Stimulated activated CD8-positive, alpha-beta memory T cell treated with anti-CD3 and anti-CD28 coated beads, Interleukin-4, amount 100 ng/mL, for 1 hour (primary cell): ENCODE data around the gene ZNF428.
"Not testable (repeated sequence)": the region's sequence is repeated elsewhere in the genome, so short reads cannot be mapped to it uniquely, and the experiment has no call there.

ENCODE experiments used
- DNase-seq, 2 donors: peaks; one replicate each; pipeline ENCODE4 v3.0.0-alpha.2; 2020; ENCODE audit warnings: low read depth in 2 of 2, low spot score in 1 of 2

ZNF428 gene

DNA sequence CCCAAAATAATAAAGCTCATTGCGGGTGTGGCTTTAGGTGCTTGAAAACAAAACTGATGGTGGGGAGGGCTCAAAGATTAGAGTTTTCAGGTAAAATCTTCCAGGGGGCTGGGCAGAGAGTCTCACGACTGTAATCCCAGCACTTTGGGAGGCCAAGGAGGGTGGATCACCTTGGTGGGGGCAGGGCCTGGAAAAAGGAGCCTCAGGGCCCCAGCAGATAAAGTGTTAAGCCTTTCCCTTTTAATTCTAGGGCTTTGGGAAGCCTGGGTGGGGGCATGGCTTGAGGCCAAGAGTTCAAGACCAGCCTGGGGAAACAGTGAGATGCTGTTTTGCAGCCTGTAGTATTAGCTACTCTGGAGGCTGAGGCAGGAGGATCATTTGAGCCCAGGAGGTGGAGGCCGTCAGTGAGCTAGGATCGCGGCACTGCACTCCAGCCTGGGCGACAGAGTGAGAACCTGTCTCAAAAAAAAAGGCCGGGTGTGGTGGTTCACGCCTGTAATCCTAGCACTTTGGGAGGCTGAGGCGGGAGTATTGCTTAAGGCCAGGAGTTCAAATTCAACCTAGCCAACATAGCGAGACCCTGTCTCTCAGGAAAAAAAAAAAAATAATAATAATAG lies 25.2 kb downstream of the ZNF428 start:
- DNase-seq = no peak

- no peak for DNase-seq
Measured at GRCh38 chr19:43592800-43593350, 26.6 kb downstream of the ZNF428 start.

GRCh38 chr19:43591904-43592772 lies 27.3 kb downstream of the ZNF428 start:
- DNase-seq = no peak

DNA sequence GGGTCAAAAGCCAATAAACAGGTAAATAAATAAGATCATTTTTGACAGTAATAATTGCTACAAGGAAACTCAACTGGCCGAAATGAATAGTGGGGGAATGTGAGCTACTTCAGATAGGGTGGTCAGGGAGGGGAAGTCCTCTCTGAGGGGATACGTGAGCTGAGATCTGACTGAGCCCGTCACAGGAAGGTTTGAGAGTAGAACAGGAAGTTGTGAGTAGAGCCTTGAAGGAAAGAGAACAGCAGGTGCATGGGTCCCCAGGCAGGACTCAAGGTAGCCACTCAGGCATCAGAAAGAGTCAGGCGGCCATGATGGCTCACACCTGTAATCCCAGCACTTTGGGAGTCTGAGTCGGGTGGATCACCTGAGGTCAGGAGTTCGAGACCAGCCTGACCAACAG lies 29.8 kb downstream of the ZNF428 start:
- no peak for DNase-seq

DNA sequence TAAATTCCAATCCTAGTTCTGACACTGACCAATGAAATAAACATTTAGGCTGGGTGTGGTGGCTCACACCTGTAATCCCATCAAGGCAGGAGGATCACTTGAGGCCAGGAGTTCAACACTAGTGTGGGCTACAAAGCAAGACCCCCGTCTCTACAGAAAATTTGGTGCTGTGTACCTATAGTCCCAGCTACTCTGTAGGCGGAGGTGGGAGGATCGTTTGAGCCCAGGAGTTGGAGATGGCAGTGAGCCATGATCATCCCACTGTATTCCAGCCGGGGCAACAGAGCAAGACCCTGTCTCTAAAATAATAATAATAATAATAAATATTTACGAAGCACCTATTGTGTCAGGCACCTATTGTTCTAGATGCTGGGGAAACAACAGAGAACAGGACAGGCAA lies 30.2 kb downstream of the ZNF428 start:
- no peak for DNase-seq

DNA sequence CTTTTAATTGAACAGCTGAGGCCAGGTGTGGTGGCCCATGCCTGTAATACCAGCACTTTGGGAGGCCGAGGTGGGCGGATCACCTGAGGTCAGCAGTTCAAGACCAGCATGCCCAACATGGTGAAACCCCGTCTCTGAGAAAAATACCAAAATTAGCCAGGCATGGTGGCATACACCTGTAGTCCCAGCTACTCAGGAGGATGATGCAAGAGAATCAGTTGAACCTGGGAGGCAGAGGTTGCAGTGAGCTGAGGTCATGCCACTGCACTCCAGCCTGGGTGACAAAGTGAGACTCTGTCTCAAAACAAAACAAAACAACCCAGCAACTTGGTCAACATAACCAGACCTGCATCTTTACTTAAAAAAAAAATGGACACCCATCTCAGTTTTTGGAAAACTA lies 32.4 kb downstream of the ZNF428 start:
- DNase-seq = not testable (repeated sequence)

DNA sequence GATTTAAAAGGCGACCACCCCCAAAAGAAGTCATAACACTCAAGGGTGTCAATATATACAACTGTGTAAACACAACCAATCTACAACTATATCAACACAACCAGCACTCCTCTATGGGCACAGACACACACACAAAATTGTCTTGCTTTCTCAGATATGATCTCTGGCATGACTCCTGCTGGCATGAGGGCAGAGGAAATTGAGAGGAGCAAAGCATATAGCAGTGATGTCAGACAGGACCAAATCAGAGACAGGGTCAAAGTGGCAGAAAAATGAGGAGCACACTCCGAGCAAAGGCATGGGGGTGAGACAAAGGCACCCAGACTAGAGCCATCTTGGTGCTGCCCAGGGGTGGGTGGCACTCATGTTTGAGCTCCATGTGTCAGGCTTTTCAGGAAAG lies 33.1 kb downstream of the ZNF428 start:
- DNase-seq = no peak

- DNase-seq = no peak
Measured at GRCh38 chr19:43584484-43584883, 34.9 kb downstream of the ZNF428 start.

DNA sequence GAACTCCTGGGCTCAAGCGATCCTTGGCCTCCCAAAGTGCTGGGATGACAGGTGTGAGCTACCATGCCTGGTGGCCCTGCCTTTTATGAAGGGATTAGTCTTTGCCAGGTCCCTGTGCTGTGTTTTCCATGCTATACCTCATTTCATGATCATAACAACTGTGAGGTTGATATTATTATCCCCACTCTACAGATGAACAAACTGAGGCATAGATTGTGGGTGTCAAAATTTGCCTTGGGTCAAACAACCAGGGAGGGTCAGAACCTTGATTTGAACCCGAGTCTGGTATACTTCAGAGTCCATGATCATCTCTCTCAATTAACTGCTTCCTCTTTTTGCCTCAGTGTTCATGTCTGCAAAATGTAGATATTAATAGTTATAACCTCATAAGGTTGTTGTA lies 36.9 kb downstream of the ZNF428 start:
- DNase-seq = no peak

GRCh38 chr19:43581467-43581866 lies 38.0 kb downstream of the ZNF428 start:
- no peak for DNase-seq

DNA sequence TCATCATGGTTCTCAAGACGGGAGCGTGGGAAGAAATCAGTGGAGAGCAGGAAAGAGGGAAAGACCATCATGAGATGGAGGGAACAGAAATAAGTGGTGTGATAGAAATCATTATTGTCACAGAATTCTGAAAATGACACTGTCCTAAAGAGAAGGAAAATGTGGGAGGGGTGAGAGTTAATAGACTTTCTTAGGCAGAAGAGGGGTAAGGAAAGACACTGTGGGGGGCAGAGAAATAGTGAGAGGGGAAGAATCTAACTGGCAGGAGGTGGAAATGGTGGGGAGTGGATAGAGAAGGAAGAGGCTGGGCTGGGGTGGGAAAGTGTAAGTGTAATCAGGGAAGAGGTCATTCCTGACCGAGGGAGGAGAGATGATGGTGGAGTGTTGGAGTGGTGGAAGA lies 40.6 kb downstream of the ZNF428 start:
- DNase-seq = no peak

- DNase-seq = no peak
Measured at GRCh38 chr19:43575955-43576878, 43.2 kb downstream of the ZNF428 start.

DNA sequence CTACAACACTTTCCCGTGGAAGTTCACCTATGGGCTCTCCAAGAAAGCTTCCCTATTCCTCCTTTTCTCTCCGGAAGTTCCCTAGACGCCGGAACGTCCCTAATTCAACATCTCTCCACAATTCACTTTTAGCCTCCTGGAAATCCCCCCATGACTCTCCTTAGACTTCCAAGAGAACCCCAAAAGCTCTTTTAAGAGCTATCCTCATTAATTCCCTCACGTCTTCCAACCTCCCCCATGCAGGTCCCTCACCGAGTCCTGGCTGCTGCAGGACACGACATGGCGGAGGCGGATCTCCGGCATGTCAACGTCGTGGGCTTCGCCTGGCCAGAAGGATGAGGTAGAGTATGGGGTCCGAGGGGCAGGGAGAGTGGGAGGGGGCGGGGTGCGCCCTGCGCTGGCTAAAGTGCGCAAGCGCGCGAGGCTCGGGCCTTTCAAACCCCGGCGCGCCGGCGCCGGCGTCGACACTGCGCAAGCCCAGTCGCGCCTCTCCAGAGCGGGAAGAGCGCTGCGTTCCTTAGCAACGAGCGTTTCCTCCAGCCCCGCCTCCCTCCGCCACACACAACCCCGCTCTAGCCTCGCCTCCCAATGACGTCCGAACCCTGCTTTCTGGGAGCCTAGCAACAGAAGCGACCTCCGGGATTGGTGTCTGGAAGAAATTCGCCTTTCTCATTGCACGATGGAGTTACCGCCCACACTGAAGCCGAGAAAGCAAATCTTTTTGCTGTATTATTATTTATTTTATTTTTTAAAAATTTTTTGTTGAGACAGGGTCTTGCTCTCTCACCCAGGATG lies 44.1 kb downstream of the ZNF428 start, which contains the start of the genes PINLYP and XRCC1:
TSS of gene PINLYP (plus strand) at position 646 of the 795 bp plus-strand sequence. CDS start 1,391 bp downstream, outside the sequence.
TSS of gene XRCC1 (minus strand) at position 372 of the 795 bp plus-strand sequence. CDS start at position 303, 69 bp downstream.
- DNase-seq = peak; percentile 87 to 93

GRCh38 chr19:43574424-43575155 lies 44.8 kb downstream of the ZNF428 start:
- no peak for DNase-seq

DNA sequence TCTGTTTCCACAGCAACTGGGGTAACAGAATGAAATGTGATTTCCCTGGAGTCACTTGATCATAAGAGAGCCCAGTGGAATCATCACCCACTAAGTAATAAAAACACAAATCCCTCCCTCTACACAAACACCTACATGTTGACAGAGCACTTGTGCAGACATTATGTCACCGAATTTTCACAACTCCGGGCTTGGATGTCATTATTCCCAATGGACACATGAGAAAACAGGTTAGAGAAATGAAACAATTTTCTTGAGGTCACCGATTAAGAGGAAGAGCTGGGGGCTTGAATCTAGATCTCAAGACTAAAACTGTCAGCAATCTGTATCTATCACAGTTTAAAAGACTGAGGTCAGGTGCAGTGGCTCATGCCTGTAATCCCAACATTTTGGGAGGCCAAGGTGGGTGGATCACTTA lies 47.2 kb downstream of the ZNF428 start:
- no peak for DNase-seq

GRCh38 chr19:43570174-43570791 lies 49.1 kb downstream of the ZNF428 start:
- DNase-seq = no peak

- DNase-seq = no peak
Measured at GRCh38 chr19:43569657-43570056, 49.8 kb downstream of the ZNF428 start.

- DNase-seq = no peak
Measured at GRCh38 chr19:43564800-43565199, 54.6 kb downstream of the ZNF428 start.

- DNase-seq = no peak
Measured at GRCh38 chr19:43563816-43564457, 55.5 kb downstream of the ZNF428 start.
